H54 (cell line): ENCODE measurements around the gene UBA1.

ENCODE experiments used
- DNase-seq: peaks from one replicate; pipeline ENCODE4 v3.0.0; 2011; ENCODE audit warnings: low spot score, mixed read lengths; ENCODE audit not compliant: insufficient read length
- FAIRE-seq: peaks from 3 replicates; lab custom pipeline; 2011; peaks lifted over from hg19 to GRCh38; lab: Jason Lieb, UNC
- POLR2A ChIP-seq: IDR thresholded peaks from 2 replicates; pipeline ENCODE4 v1.6.1; 2011; ENCODE audit warnings: low read depth, mild to moderate bottlenecking, low read length

The UBA1 gene

GRCh38 chrX:47189906-47190305, 3.7 kb upstream of the UBA1 start:
- DNase-seq = no peak
- FAIRE-seq = no peak

GRCh38 chrX:47190445-47191269, 3.0 kb upstream of the UBA1 start:
- FAIRE-seq = no peak
- DNase-seq = peak; percentile 33
- TF ChIP-seq POLR2A = peak; percentile 67

More at GRCh38 chrX:47189906-47190305, 3.7 kb upstream of the UBA1 start:
- TF ChIP-seq POLR2A = no peak

GRCh38 chrX:47191331-47191730, 2.3 kb upstream of the UBA1 start:
- TF ChIP-seq POLR2A = no peak
- DNase-seq = no peak
- no peak for FAIRE-seq

GRCh38 chrX:47191806-47192401, 1.7 kb upstream of the UBA1 start:
- DNase-seq = no peak
- TF ChIP-seq POLR2A = no peak
- FAIRE-seq = no peak

- FAIRE-seq = no peak
Measured at GRCh38 chrX:47194194-47194787, 662 bp downstream of the UBA1 start.

GRCh38 chrX:47196098-47196497, 2.5 kb downstream of the UBA1 start:
- FAIRE-seq (no peak), DNase-seq (no peak)
- TF ChIP-seq POLR2A = no peak

More at GRCh38 chrX:47194194-47194787, 662 bp downstream of the UBA1 start:
- no peak for DNase-seq
- TF ChIP-seq POLR2A = no peak

- TF ChIP-seq POLR2A = no peak
- no peak for DNase-seq
- no peak for FAIRE-seq
Measured at GRCh38 chrX:47197526-47197925, 3.9 kb downstream of the UBA1 start.

GRCh38 chrX:47198026-47198686, 4.5 kb downstream of the UBA1 start:
- TF ChIP-seq POLR2A = no peak
- FAIRE-seq (no peak), DNase-seq (no peak)

- no peak for DNase-seq
- FAIRE-seq = no peak
- TF ChIP-seq POLR2A = no peak
Measured at GRCh38 chrX:47198687-47199080, 5.1 kb downstream of the UBA1 start.

- DNase-seq (no peak), FAIRE-seq (no peak)
- no peak for TF ChIP-seq POLR2A
Measured at GRCh38 chrX:47199286-47199685, 5.7 kb downstream of the UBA1 start.

GRCh38 chrX:47200385-47201150, 6.9 kb downstream of the UBA1 start:
- DNase-seq = no peak
- no peak for FAIRE-seq
- TF ChIP-seq POLR2A = no peak

GRCh38 chrX:47201345-47201944, 7.8 kb downstream of the UBA1 start:
- no peak for TF ChIP-seq POLR2A
- DNase-seq (no peak), FAIRE-seq (no peak)

- DNase-seq (no peak), FAIRE-seq (no peak)
- no peak for TF ChIP-seq POLR2A
Measured at GRCh38 chrX:47202316-47202715, 8.7 kb downstream of the UBA1 start.
